Epithelial cell of esophagus (primary cell): ENCODE results near the gene CDC6.

ENCODE experiments used
- DNase-seq: peaks from one replicate; pipeline ENCODE4 v3.0.0; 2010; ENCODE audit warnings: low read depth
- H3K4me3 ChIP-seq: 2 replicates; pipeline ENCODE4 v1.5.1; 2011; ENCODE audit warnings: mild to moderate bottlenecking, low read length, control low read depth
- TF ChIP-seq, protein P1 (sequence below): IDR thresholded peaks from 2 replicates; pipeline ENCODE4 v1.5.1; 2011; ENCODE audit warnings: low read depth, mild to moderate bottlenecking, low read length, control low read depth, inconsistent platforms; ENCODE audit not compliant: insufficient read depth; ENCODE audit errors: missing control alignments

The CDC6 gene

DNA sequence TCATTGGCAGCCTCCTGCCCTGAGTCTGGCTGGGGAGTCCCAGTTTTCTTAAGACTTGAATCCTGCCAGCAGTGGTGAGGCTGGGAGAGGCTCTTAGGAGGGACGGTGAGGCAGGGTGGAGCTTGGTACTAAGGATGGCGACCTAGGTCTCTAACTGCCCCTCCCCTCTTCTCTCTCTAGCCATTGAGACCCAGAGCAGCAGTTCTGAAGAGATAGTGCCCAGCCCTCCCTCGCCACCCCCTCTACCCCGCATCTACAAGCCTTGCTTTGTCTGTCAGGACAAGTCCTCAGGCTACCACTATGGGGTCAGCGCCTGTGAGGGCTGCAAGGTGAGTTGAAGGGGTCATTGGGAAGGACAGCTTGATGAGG is 60.4 kb downstream of the CDC6 start:
- H3K4me3 ChIP-seq = no peak overlapping the region
- no peak for DNase-seq
- TF ChIP-seq, protein P1, sequence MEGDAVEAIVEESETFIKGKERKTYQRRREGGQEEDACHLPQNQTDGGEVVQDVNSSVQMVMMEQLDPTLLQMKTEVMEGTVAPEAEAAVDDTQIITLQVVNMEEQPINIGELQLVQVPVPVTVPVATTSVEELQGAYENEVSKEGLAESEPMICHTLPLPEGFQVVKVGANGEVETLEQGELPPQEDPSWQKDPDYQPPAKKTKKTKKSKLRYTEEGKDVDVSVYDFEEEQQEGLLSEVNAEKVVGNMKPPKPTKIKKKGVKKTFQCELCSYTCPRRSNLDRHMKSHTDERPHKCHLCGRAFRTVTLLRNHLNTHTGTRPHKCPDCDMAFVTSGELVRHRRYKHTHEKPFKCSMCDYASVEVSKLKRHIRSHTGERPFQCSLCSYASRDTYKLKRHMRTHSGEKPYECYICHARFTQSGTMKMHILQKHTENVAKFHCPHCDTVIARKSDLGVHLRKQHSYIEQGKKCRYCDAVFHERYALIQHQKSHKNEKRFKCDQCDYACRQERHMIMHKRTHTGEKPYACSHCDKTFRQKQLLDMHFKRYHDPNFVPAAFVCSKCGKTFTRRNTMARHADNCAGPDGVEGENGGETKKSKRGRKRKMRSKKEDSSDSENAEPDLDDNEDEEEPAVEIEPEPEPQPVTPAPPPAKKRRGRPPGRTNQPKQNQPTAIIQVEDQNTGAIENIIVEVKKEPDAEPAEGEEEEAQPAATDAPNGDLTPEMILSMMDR = no peak

DNA sequence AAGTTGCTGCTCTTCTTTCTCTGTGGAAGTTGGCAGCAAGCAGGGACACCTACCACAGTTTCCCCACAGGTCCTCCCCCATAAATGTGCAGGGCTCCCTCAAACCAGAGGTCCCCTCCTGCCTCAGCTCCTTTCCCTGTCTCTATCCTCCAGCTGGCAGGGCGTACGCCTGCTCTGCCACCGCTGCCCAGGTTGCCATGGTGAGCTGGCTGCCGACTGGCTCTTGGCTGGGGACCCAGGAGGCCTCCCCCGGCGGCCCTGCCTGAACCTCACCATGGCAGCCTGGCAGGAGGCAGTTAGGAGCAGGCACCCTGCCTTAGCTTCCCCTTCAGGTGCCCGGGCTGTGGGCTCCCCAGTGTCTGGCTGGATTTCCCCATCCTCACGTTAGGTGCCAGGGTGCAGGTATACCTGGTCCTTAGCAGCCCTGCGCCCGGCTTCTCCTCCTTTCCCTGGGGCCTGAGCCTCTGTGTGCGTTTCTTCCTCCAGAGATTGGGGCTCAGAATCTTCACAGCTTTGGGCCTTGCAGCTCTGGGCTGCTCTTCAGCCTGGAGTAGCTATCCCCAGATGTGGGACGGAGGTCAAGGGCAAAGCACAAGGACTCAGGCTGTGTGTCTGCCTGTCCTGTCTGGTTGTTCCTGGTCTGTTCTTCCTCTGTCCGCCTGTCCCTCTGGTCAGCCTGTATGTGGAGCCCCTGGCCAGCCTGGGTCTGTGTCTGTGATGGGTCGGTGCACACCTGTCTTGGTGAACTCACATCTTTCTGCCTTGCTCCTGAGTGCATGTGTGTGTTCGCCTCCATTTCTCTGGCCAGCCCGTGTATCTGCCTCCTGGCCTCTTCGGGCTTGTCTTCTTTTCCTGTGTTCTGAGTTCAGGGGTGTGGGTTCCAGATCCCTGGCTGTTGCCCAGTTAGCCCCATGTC is 61.1 kb downstream of the CDC6 start:
- H3K4me3 ChIP-seq = no peak overlapping the region
- TF ChIP-seq, protein P1 = no peak
- DNase-seq = peak; percentile 20

DNA sequence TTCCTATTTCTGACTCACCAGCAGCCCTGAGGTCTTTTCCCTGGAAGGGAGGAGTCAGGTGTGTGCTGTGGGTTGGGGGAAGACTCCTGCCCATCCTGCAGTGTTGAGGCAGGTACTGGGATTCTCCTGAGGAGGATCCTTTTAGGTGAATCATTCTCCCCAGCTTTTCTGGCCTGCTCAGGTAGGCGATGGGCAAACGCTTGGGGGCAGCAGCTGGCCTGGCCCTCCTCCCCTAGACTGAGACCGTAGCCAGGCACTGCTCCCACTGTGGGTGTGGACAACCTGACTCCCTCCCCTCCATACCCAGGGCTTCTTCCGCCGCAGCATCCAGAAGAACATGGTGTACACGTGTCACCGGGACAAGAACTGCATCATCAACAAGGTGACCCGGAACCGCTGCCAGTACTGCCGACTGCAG is 61.8 kb downstream of the CDC6 start:
- TF ChIP-seq, protein P1 = peak; percentile 19

DNA sequence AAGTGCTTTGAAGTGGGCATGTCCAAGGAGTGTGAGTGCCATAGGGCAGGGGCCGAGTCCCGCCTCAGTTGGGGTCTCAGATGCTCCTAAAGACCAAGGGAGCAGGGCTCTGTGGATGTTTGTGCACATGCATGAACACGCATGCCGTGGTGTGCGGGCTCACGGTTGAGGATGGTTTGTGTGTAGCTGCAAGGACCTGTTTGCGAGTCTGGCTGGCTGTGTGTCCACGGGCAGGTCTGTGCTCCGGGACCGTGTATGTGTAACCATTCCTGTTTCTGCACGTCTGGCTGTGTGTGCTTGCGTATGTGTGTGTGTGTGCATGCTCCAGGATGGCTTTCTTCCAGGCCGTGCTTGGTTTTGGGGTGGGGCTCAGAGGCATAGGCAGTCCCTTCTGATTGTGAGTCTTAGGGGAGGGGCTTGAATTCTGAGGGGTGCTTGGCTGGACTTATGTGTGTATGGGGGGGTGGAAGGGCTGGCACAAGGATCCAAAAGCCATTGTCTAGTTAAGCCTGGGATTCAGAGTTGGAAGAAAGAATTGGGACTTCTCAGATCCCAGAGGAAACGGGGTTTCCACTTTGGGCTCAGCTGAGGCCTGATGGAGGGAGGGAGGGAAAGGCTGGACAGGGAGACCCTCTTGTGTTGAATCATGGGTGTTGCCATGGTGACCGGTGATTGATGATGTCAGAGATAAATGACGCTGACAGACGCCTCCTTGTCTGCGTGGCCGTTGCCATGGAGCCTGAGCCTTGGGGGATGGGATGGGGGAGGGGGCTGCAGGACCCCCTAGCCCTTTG is 62.4 kb downstream of the CDC6 start:
- peak; percentile 95 for DNase-seq
- H3K4me3 ChIP-seq = no peak overlapping the region
- TF ChIP-seq, protein P1 = no peak

More for the DNA sequence above, 61.8 kb downstream of the CDC6 start:
- DNase-seq = peak; percentile 97
- H3K4me3 ChIP-seq = no peak overlapping the region

DNA sequence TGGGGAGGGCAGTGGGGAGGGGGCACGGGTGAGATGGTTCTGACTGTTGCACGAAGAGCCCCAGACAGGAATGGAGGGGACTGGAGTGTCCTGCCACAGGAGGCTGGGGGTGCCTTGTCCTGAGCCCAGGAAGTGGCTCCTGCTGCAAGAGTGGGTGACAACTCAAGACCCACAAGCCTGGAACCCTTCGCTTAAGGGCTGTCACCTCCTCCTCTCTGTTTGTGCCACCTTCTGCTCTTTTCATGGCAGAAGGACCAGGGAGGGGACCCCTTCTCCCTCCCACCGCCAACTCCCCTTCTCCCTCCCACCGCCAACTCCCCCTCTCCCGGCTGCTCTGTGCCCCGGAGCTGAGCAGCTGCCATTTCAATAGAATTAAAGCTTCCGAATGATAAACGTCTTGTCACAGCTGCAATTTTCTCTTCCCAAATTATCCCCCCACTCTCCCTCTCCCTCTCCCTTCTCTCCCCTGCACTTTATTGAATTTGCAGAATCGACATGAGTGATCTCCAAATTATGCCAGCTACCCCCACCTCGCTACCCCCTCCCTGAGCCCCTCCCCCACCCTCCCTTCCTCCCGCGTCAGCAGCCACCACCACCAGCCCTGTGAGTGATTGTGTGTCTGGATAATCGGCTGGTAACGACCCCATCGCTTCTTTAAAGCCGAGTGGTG is 63.1 kb downstream of the CDC6 start:
- no peak for DNase-seq
- TF ChIP-seq, protein P1 = no peak
- no peak overlapping the region for H3K4me3 ChIP-seq

DNA sequence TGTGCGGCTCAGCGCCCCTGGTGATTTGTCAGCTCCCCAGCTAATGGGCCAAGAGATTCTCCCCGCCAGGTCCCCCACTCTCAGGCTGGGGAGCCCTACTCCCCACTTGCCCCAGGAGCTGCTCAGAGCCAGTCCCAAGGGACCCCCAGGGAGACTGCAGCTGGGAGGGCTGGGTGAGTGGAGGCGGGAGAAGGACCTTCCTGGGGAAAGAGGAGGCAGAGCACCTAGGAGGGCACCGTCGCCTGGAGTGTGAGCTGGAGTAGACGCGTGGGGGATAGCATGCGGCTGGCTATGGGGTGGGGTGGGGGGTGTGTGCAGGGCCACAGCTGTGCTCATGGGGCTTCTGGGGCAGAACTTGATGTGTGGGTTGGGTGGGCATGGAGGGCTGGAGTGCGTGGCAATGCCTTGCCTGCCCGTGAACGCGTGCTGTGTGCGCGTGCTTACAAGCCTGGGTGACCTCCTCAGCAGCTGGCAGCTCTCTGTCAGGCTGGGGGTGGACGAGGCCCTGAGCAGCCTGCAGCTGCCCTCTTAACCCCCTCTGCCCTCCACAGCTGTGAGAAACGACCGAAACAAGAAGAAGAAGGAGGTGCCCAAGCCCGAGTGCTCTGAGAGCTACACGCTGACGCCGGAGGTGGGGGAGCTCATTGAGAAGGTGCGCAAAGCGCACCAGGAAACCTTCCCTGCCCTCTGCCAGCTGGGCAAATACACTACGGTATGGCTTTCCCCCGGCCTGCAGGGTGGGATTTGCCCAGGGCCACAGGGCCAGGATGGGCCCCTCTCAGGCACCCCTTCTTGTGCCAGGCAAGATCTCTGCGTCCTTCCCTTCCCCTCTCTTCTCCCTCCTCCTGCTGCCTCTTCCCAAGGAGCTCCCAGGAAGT is 63.9 kb downstream of the CDC6 start:
- H3K4me3 ChIP-seq = no peak overlapping the region
- TF ChIP-seq, protein P1 = no peak
- no peak for DNase-seq
